ENCODE measurements around the gene GIT1.

The GIT1 gene

GRCh38 chr17:29591737-29592608 lies 2.5 kb upstream of the GIT1 start:
- DNase-seq, result peak; percentile 42

GRCh38 chr17:29591146-29591736 lies 1.8 kb upstream of the GIT1 start:
- DNase-seq, result no peak

- no peak for DNase-seq
Observed at GRCh38 chr17:29590411-29591145, 1.1 kb upstream of the GIT1 start.

GRCh38 chr17:29588562-29589411 lies 661 bp downstream of the GIT1 start:
- DNase-seq, result no peak

DNA sequence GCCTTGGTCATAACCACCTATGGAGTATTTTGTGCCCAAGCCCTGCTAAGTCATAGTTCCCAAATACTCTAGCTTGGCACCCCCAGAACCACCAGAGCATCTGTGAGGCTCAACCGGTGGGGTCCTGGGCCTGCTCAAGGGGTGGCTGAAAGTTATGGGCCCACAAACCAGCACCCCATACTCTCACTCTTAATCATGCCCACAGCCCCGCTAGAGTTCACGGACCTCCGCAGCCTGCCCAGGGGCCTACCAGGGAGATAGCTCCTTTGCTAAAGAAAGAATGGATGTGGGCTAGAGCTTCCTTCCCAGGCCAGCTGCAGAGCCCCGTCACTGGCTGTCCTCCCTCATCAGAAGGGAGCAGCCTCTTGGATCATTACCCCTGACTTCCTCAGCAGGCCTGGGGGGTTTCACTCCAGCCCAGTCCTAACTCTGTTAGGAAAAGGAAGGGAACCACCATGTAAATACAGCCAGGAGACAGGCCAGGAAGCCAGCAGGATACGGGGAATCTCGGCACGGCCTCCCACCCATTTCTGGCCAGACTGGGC lies 1.4 kb downstream of the GIT1 start:
- no peak for DNase-seq

- no peak for DNase-seq
Observed at GRCh38 chr17:29587591-29587990, 1.9 kb downstream of the GIT1 start.

- DNase-seq, result no peak
Observed at GRCh38 chr17:29586676-29587469, 2.6 kb downstream of the GIT1 start.

GRCh38 chr17:29585080-29585751 lies 4.2 kb downstream of the GIT1 start:
- DNase-seq, result no peak

DNA sequence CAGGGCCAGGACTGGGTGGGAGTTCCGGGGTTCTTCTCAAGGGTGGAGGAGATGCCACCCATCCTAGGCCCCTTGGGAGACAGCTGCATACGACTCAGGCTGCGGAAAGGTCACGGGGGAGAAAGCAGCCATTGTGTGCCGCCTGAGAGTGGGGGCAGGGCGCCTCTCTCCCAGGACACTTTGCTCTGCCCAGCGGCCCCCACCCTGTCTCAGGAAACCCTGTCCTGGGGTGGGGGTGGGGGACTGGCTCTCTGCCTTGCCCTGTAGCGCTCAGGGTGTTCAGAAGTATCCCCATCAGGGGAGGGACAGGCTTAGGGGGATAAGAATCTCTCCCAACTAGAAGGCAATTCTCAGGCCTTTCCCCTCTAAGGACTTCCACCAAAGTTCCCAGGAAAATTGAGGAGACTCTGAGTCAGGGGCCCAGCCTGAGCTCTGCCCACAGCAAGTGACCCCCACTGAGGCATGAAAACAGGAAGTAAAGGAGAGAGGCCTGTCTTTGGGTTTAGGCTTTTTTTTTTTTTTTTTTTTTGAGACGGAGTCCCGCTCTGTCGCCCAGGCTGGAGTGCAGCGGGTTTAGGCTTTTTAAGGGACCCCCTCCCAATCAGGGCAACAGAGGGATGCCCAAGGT lies 4.9 kb downstream of the GIT1 start:
- DNase-seq, result no peak

DNA sequence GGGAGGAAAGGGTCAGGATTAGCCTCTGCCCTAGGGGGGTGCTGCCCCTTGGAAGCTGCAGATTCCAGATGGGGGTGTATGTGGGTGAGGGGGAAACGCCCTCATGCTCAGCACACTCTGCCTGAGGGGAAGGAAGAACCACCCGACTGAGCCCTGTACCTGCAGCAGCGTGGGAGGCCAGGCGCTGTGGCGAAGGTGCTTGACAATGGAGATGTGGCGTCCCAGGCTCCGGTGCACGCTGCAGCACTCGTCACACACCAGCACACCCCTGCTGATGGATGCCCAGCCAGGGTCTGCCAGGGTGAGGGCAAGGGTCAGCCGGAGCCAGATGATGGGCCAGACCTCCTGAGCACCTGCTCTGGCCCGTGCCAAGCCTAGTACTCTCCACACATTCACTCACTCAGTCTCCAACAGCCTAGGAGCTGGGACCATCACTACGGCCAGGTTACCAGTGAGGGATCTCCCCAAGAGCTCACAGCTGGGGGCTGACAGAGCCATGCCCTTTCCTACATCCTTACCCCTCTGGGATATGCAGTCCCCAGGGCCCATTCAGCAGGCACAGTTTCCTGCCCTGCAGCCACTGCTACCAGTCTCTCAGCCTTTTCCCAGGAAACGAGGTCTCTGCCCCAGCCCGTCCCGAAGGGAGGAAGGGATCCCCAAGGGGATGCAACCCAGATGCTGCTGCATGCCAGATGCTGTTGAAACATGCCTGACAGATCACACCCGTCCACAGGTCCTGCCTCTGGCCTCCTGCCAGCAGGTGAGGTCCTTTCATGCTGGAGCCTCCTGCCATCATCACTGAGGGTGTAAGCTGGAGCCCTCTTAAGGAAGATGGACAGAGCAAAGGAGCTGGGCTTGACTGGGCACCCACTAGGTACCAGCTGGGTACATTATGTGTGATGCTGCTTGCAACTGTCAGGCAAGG lies 5.9 kb downstream of the GIT1 start:
- no peak for DNase-seq

DNA sequence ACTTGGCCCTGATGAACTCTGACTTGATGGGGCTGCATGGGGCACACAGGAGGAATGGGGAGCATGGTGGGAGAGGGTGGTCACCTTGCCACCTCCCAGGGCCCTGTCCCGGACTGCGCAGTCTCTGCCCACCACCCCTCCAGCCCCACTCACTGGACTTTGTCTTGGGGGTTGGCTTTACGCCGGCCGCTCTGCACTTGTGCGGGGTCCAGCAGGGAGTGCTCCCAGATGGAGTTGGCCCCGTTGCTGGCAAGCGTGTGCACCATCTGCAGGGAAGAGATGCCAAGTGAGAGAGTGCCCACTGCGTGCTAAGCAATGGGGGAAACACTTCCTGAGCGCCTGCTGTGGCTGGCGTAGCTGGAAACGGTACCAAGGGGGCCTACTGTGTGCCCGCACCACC lies 6.7 kb downstream of the GIT1 start:
- no peak for DNase-seq

GRCh38 chr17:29582254-29582765 lies 7.1 kb downstream of the GIT1 start:
- DNase-seq, result no peak

DNA sequence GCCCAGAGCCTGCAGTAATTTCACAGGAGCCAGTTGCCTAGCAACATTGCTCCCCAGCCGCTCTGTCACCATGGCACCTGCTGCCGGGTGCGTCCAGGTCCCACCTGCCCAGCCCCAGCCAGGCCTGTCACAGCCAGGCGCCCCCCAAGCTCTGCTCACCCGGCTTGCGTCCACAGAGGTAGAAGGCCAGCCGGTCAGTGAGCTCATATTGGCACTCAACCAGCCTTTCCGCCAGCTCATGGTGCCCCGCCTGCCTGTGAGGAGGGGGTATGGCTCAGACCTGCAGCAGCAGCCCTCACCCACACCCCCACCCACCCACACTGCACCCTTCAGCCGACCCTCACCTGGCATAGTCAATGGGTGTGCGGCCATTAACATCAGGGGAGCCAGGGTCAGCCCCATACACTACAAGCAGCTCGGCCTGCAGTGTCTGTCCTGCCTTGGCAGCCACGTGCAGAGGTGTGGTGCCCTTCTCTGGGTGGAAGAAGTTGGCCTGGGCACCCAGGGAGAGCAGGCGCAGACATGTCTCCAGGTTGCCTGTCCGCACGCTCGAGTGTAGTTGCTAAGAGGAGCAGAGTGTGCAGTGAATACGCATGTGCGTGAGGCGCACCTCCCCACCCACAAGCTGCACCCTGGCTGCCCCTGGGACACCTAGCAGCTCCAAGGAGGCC lies 7.7 kb downstream of the GIT1 start:
- DNase-seq, result no peak

DNA sequence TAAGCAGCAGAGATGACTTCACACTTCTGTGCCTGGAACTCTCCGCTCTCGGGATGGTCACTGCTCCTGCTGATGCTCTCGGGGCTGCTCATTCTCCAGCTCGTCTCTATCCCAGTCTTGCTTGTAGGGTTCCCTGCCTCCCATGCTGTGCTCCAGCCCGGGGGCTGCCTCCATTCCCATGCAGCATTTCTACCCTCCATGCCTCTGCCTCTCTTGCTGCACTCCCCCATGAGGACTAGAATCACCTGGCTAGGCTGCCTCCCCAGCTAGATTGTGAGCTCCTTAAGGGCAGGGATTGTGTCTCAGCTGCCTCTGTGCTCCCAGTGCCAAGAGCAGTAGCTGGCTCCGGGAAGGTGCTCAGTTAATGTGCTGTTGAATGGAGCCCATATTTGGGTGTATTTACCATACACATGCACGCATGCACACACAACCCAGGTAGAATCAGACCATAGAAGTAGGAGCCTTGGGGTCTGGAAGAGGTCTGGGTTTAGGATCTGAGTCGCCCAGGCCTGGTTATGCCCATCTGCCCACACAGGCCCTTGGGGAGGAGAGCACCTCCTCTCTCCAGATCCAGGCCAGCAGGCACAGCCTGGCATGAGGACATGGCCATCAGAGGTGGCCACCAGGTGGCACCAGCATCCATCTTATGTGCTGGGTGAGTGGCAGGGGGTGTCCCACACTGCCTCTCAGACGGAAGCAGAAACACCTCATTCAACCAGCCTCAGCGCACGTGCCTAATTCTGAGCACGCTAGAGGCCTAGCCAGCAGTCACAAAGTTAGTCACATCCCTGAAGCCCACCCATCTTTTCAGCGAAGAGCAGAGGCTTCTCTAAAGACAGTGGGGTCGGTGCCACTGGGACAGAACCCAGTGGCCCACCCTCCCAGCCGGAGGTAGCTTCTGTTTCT lies 9.3 kb downstream of the GIT1 start:
- DNase-seq, result peak; percentile 39

DNA sequence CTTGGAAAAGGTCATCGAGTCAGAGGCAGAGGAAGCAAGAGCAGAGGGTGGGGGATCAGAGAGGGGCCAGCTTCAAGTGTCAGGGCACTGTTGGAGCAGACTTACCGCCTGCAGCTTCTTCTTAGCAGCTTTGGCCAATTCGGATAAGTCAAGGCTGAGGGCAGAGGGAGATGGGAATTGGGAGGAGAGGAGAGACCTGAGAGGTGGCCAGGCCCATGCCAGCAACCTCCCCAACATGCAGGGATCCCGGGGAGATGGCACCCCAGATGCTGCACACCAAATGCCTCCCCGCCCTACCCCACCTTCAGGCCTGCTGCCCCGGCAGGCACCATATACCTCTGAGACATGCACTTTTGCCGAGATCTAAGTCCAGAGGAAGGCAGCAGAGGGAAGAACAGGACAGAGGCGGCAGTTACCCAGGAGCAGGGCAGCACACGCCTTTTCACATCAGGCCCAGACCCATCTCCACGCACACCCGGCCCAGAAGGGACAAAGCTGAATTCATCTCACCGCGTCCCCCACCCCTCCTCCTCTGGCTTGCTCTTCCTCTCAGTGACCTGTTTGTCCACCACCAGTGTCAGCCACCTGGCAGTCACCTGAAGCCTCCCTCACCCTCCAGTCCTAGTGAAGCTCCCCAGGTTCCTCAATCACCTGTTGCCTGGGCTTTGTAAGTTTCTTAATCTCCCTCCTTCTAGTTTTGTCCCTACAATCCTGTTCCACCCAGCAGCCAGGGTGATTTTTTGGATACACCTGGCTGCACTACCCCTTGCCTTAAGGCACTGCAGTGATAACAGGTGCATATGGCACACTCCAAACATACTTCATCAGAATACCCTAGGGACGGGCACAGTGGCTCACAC lies 10.6 kb downstream of the GIT1 start:
- no peak for DNase-seq

DNA sequence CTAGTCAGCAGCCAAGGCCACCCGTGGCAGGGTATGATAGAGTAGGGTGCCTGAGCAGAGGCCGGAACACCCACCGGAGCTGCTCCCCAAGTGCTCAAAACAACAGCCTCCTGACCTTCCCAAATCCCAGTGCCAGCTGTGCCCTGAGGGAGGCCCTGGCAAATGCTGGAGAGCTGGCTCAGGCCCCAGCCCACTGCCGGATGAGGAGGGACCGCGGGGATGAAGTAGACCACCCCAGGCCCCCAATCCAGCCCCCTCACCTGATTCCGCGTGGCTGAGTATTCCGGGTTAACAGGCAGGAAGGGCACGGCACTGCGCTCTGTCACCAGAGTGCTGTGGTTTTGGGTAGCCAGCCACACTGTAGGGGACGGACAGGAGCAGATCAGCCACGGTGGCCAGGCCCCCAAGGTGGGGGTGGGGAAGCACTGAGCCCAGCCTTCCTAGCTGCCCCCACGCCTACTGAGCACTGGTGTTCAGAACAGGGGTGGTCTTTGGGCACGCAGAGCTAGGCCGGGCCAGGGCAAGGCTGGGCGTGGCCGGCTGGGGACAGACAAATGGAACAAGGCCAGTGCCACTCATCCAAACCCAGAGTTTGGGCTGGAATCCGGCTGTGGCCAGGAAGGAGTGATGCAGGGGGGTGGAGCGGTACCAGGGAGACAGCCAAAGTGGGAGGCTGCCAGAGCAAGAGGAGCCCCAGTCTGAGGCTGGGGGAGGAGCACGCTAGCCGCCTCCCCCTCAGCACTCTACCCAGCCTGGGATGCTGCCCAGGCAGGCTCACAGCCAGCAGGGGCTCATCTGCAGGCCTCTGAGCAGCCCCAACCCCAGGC lies 11.8 kb downstream of the GIT1 start:
- no peak for DNase-seq

All from GOT3 (cell line).